HEK293 (cell line): ENCODE measurements around the gene KSR1.

Experiments used
- CTCF ChIA-PET: fragments of 350-600 bp; formaldehyde crosslinking; extraction: SDS; loops from one replicate; lab custom pipeline; 2021; ENCODE audit warnings: antibody characterized with exemption; lab: Yijun Ruan, JAX
- POLR2A ChIA-PET: fragments of 300-600 bp; formaldehyde crosslinking; extraction: SDS; loops from one replicate; lab custom pipeline; 2020; ENCODE audit warnings: antibody characterized with exemption, inconsistent platforms; lab: Yijun Ruan, JAX
- H3K27ac ChIP-seq: fragments of 200-500 bp; sonication (Bioruptor generic); 2 replicates; pipeline ENCODE4 v1.5.1; 2014; ENCODE audit warnings: low read depth, low read length, control low read depth, inconsistent platforms; ENCODE audit errors: extremely low read depth
- H3K36me3 ChIP-seq, 2 experiments: fragments of 200-500 bp in 1 of 2; sonication (Bioruptor generic) in 1 of 2; 1 replicate in 1 of 2; 2 replicates in 1 of 2; pipeline ENCODE4 v1.5.1; 2014 to 2017; ENCODE audit warnings: inconsistent platforms in 2 of 2, low read length in 2 of 2; ENCODE audit not compliant: control insufficient read depth in 2 of 2, insufficient read depth in 1 of 2
- H3K4me1 ChIP-seq: fragments of 200-500 bp; sonication (Bioruptor generic); 2 replicates; pipeline ENCODE4 v1.5.1; 2014; ENCODE audit warnings: mild to moderate bottlenecking, low read length, inconsistent platforms; ENCODE audit not compliant: control insufficient read depth, insufficient read depth
- H3K4me3 ChIP-seq: 2 replicates; pipeline ENCODE4 v1.5.1; 2011; ENCODE audit warnings: low read depth, mild to moderate bottlenecking, control low read depth, low read length, moderate library complexity
- H3K9me3 ChIP-seq: fragments of 200-500 bp; sonication (Bioruptor generic); 2 replicates; pipeline ENCODE4 v1.5.1; 2014; ENCODE audit warnings: low read depth, low read length, inconsistent platforms; ENCODE audit not compliant: control insufficient read depth, insufficient read depth
- GLIS2 ChIP-seq: fragments of 450-650 bp; formaldehyde crosslinking; IDR thresholded peaks from 2 replicates; pipeline ENCODE4 v1.5.1; 2016; ENCODE audit warnings: missing biosample characterization, missing genetic modification characterization
- MEIS1 ChIP-seq: sonication (generic); formaldehyde crosslinking; IDR thresholded peaks from 2 replicates; pipeline ENCODE4 v1.8.1; 2022; ENCODE audit warnings: missing genetic modification reagents, mild to moderate bottlenecking, borderline replicate concordance
- OSR2 ChIP-seq: fragments of 450-650 bp; formaldehyde crosslinking; IDR thresholded peaks from 2 replicates; pipeline ENCODE4 v1.5.1; 2016; ENCODE audit warnings: missing biosample characterization, missing genetic modification characterization
- RBAK ChIP-seq: fragments of 450-650 bp; formaldehyde crosslinking; IDR thresholded peaks from 2 replicates; pipeline ENCODE4 v1.5.1; 2016; ENCODE audit warnings: missing biosample characterization, missing genetic modification characterization
- SP7 ChIP-seq: fragments of 450-650 bp; formaldehyde crosslinking; IDR thresholded peaks from 2 replicates; pipeline ENCODE4 v1.5.1; 2016; ENCODE audit warnings: missing biosample characterization, missing genetic modification characterization
- ZBTB7A ChIP-seq: fragments of 450-650 bp; formaldehyde crosslinking; IDR thresholded peaks from 2 replicates; pipeline ENCODE4 v1.5.1; 2016; ENCODE audit warnings: low read depth, missing biosample characterization, missing genetic modification characterization
- ZFP69B ChIP-seq: fragments of 450-650 bp; formaldehyde crosslinking; IDR thresholded peaks from 2 replicates; pipeline ENCODE4 v1.5.1; 2016; ENCODE audit warnings: missing biosample characterization, missing genetic modification characterization
- ZNF157 ChIP-seq: fragments of 450-650 bp; formaldehyde crosslinking; IDR thresholded peaks from 2 replicates; pipeline ENCODE4 v1.5.1; 2016; ENCODE audit warnings: missing biosample characterization, missing genetic modification characterization
- ZNF175 ChIP-seq: fragments of 450-650 bp; formaldehyde crosslinking; IDR thresholded peaks from 2 replicates; pipeline ENCODE4 v1.5.1; 2016; ENCODE audit warnings: missing biosample characterization, missing genetic modification characterization
- ZNF2 ChIP-seq: fragments of 450-650 bp; formaldehyde crosslinking; IDR thresholded peaks from 2 replicates; pipeline ENCODE4 v1.5.1; 2016; ENCODE audit warnings: missing biosample characterization, missing genetic modification characterization
- ZNF202 ChIP-seq: fragments of 450-650 bp; formaldehyde crosslinking; IDR thresholded peaks from 2 replicates; pipeline ENCODE4 v1.5.1; 2016; ENCODE audit warnings: missing biosample characterization, missing genetic modification characterization, borderline replicate concordance
- ZNF223 ChIP-seq: fragments of 450-650 bp; formaldehyde crosslinking; IDR thresholded peaks from 2 replicates; pipeline ENCODE4 v1.5.1; 2016; ENCODE audit warnings: missing biosample characterization, missing genetic modification characterization
- ZNF292 ChIP-seq: fragments of 450-650 bp; formaldehyde crosslinking; IDR thresholded peaks from 2 replicates; pipeline ENCODE4 v1.5.1; 2016; ENCODE audit warnings: low read depth, missing biosample characterization, missing genetic modification characterization, borderline replicate concordance
- ZNF549 ChIP-seq: fragments of 450-650 bp; IDR thresholded peaks from 2 replicates; pipeline ENCODE4 v1.5.1; 2018; ENCODE audit warnings: missing biosample characterization, missing genetic modification characterization, mild to moderate bottlenecking, inconsistent platforms, moderate library complexity
- ZNF558 ChIP-seq: fragments of 450-650 bp; formaldehyde crosslinking; IDR thresholded peaks from 2 replicates; pipeline ENCODE4 v1.5.1; 2016; ENCODE audit warnings: missing biosample characterization, missing genetic modification characterization
- ZNF623 ChIP-seq: fragments of 450-650 bp; formaldehyde crosslinking; IDR thresholded peaks from 2 replicates; pipeline ENCODE4 v1.5.1; 2016; ENCODE audit warnings: missing biosample characterization, missing genetic modification characterization
- ZNF658 ChIP-seq: fragments of 450-650 bp; formaldehyde crosslinking; IDR thresholded peaks from 2 replicates; pipeline ENCODE4; 2016; ENCODE audit warnings: missing biosample characterization, missing genetic modification characterization
- ZNF670 ChIP-seq: fragments of 450-650 bp; formaldehyde crosslinking; IDR thresholded peaks from 2 replicates; pipeline ENCODE4 v1.5.1; 2016; ENCODE audit warnings: missing biosample characterization, missing genetic modification characterization, low read depth
- ZNF777 ChIP-seq: fragments of 450-650 bp; formaldehyde crosslinking; IDR thresholded peaks from 2 replicates; pipeline ENCODE4 v1.5.1; 2017; ENCODE audit warnings: missing biosample characterization, missing genetic modification characterization, borderline replicate concordance
- ZNF785 ChIP-seq: fragments of 450-650 bp; formaldehyde crosslinking; IDR thresholded peaks from 2 replicates; pipeline ENCODE4 v1.5.1; 2016; ENCODE audit warnings: missing biosample characterization, missing genetic modification characterization
- ZNF792 ChIP-seq: fragments of 450-650 bp; formaldehyde crosslinking; IDR thresholded peaks from 2 replicates; pipeline ENCODE4 v1.5.1; 2016; ENCODE audit warnings: missing biosample characterization, missing genetic modification characterization
- ZNF830 ChIP-seq: fragments of 450-650 bp; IDR thresholded peaks from 2 replicates; pipeline ENCODE4 v1.5.0; 2018; ENCODE audit warnings: missing biosample characterization, missing genetic modification characterization, low read depth, mild to moderate bottlenecking, moderate library complexity
- TF ChIP-seq, protein P1 (sequence below): fragments of 450-650 bp; formaldehyde crosslinking; IDR thresholded peaks from 2 replicates; pipeline ENCODE4 v1.5.1; 2016; ENCODE audit warnings: missing biosample characterization, missing genetic modification characterization
- TF ChIP-seq, protein P2 (sequence below): fragments of 450-650 bp; formaldehyde crosslinking; IDR thresholded peaks from 2 replicates; pipeline ENCODE4 v1.5.1; 2016; ENCODE audit warnings: missing biosample characterization, missing genetic modification characterization
- TF ChIP-seq, protein P3 (sequence below): fragments of 450-650 bp; formaldehyde crosslinking; IDR thresholded peaks from 2 replicates; pipeline ENCODE4 v1.5.1; 2016; ENCODE audit warnings: missing biosample characterization, missing genetic modification characterization
- TF ChIP-seq, protein P4 (sequence below): fragments of 450-650 bp; formaldehyde crosslinking; IDR thresholded peaks from 2 replicates; pipeline ENCODE4 v1.5.1; 2016; ENCODE audit warnings: missing biosample characterization, missing genetic modification characterization
- TF ChIP-seq, protein P5 (sequence below): fragments of 450-650 bp; formaldehyde crosslinking; IDR thresholded peaks from 2 replicates; pipeline ENCODE4 v1.5.1; 2016; ENCODE audit warnings: missing biosample characterization, missing genetic modification characterization
- TF ChIP-seq, protein P6 (sequence below): fragments of 450-650 bp; formaldehyde crosslinking; IDR thresholded peaks from 2 replicates; pipeline ENCODE4 v1.5.1; 2016; ENCODE audit warnings: missing biosample characterization, missing genetic modification characterization

Gene KSR1

DNA sequence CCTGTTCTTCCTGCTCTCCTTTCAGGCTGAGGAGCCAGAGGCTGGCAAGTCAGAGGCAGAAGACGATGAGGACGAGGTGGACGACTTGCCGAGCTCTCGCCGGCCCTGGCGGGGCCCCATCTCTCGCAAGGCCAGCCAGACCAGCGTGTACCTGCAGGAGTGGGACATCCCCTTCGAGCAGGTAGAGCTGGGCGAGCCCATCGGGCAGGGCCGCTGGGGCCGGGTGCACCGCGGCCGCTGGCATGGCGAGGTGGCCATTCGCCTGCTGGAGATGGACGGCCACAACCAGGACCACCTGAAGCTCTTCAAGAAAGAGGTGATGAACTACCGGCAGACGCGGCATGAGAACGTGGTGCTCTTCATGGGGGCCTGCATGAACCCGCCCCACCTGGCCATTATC, 149.2 kb downstream of the KSR1 start:
- H3K4me1 ChIP-seq: no peaks in the 10 kb centered on the region
- CTCF ChIA-PET: interaction anchor here (0.6 to 20.8 kb wide), 11 partner anchors 10 to 279 kb away, joined by 3 to 267 read pairs (median 4); no protein-coding TSS in a partner anchor
- peaks cover 0 to 72% of the 10 kb centered on the region in 2 experiments; a peak in 1 of 3 replicates for H3K36me3 ChIP-seq
- no peak overlapping the region for H3K27ac ChIP-seq
- POLR2A ChIA-PET: no interaction called here
- TF ChIP-seq ZNF830 (tag by site-specific recombination) (no peak), ZNF558 (tag by site-specific recombination) (no peak), ZNF658 (no peak), ZNF157 (tag by site-specific recombination) (no peak), ZNF670 (tag by site-specific recombination) (no peak), ZNF792 (tag by site-specific recombination) (no peak), ZNF549 (tag by site-specific recombination) (no peak), ZNF223 (no peak), ZNF785 (tag by site-specific recombination) (no peak), ZNF623 (tag by site-specific recombination) (no peak), ZNF175 (tag by site-specific recombination) (no peak), OSR2 (tag by site-specific recombination) (no peak), ZNF292 (tag by site-specific recombination) (no peak)
- TF ChIP-seq, protein P1, sequence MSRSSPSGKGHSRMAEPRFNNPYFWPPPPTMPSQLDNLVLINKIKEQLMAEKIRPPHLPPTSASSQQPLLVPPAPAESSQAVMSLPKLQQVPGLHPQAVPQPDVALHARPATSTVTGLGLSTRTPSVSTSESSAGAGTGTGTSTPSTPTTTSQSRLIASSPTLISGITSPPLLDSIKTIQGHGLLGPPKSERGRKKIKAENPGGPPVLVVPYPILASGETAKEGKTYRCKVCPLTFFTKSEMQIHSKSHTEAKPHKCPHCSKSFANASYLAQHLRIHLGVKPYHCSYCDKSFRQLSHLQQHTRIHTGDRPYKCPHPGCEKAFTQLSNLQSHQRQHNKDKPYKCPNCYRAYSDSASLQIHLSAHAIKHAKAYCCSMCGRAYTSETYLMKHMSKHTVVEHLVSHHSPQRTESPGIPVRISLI (tag by site-specific recombination): no peak
- TF ChIP-seq, protein P2, sequence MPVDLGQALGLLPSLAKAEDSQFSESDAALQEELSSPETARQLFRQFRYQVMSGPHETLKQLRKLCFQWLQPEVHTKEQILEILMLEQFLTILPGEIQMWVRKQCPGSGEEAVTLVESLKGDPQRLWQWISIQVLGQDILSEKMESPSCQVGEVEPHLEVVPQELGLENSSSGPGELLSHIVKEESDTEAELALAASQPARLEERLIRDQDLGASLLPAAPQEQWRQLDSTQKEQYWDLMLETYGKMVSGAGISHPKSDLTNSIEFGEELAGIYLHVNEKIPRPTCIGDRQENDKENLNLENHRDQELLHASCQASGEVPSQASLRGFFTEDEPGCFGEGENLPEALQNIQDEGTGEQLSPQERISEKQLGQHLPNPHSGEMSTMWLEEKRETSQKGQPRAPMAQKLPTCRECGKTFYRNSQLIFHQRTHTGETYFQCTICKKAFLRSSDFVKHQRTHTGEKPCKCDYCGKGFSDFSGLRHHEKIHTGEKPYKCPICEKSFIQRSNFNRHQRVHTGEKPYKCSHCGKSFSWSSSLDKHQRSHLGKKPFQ (tag by site-specific recombination): no peak
- TF ChIP-seq, protein P3, sequence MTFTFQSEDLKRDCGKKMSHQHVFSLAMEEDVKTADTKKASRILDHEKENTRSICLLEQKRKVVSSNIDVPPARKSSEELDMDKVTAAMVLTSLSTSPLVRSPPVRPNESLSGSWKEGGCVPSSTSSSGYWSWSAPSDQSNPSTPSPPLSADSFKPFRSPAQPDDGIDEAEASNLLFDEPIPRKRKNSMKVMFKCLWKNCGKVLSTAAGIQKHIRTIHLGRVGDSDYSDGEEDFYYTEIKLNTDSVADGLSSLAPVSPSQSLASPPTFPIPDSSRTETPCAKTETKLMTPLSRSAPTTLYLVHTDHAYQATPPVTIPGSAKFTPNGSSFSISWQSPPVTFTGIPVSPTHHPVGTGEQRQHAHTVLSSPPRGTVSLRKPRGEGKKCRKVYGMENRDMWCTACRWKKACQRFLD (tag by site-specific recombination): no peak
- TF ChIP-seq, protein P4, sequence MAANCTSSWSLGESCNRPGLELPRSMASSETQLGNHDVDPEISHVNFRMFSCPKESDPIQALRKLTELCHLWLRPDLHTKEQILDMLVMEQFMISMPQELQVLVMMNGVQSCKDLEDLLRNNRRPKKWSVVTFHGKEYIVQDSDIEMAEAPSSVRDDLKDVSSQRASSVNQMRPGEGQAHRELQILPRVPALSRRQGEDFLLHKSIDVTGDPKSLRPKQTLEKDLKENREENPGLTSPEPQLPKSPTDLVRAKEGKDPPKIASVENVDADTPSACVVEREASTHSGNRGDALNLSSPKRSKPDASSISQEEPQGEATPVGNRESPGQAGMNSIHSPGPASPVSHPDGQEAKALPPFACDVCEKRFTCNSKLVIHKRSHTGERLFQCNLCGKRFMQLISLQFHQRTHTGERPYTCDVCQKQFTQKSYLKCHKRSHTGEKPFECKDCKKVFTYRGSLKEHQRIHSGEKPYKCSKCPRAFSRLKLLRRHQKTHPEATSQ (tag by site-specific recombination): no peak
- TF ChIP-seq, protein P5, sequence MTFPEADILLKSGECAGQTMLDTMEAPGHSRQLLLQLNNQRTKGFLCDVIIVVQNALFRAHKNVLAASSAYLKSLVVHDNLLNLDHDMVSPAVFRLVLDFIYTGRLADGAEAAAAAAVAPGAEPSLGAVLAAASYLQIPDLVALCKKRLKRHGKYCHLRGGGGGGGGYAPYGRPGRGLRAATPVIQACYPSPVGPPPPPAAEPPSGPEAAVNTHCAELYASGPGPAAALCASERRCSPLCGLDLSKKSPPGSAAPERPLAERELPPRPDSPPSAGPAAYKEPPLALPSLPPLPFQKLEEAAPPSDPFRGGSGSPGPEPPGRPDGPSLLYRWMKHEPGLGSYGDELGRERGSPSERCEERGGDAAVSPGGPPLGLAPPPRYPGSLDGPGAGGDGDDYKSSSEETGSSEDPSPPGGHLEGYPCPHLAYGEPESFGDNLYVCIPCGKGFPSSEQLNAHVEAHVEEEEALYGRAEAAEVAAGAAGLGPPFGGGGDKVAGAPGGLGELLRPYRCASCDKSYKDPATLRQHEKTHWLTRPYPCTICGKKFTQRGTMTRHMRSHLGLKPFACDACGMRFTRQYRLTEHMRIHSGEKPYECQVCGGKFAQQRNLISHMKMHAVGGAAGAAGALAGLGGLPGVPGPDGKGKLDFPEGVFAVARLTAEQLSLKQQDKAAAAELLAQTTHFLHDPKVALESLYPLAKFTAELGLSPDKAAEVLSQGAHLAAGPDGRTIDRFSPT (tag by site-specific recombination): no peak
- no peaks in the 10 kb centered on the region for H3K9me3 ChIP-seq
- H3K4me3 ChIP-seq: no peak overlapping the region

DNA sequence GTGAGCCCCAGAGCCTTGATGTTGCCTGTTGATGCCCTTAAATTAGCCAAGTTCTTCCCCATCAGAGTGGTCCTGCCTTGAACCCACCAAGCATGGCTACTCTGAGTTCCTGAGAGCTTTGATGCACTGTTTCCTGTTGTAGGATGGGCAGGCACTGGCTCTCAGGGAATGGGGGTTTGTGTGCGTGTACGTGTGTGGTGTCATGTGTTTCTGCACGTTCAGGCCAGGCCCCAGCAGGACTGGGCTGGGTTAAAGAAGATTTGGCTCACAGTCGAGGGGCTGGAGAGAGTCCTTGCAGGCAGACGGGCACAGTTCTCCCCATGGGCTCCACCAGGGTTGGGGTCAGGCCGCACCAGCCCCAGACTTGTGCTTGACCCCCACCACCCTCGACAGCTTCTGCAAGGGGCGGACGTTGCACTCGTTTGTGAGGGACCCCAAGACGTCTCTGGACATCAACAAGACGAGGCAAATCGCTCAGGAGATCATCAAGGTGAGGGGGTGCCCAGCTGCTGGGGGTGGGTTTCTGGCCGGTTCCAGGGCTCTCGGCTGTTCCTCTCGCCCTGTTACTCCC, 151.4 kb downstream of the KSR1 start:
- Histone ChIP-seq H3K4me3 (no peak overlapping the region), H3K4me1 (no peaks in the 10 kb centered on the region), H3K9me3 (no peaks in the 10 kb centered on the region), H3K27ac (no peak overlapping the region), H3K36me3 (peaks cover 0 to 76% of the 10 kb centered on the region in 2 experiments; a peak in 1 of 3 replicates)
- POLR2A ChIA-PET: no interaction called here
- CTCF ChIA-PET: interaction anchor here (0.6 to 20.8 kb wide), 6 partner anchors 8 to 372 kb away, joined by 3 to 267 read pairs (median 3); no protein-coding TSS in a partner anchor
- no peak for TF ChIP-seq ZNF202 (tag by site-specific recombination)
- no peak for TF ChIP-seq ZBTB7A (tag by site-specific recombination)
- no peak for TF ChIP-seq SP7 (tag by site-specific recombination)
- TF ChIP-seq, protein P6, sequence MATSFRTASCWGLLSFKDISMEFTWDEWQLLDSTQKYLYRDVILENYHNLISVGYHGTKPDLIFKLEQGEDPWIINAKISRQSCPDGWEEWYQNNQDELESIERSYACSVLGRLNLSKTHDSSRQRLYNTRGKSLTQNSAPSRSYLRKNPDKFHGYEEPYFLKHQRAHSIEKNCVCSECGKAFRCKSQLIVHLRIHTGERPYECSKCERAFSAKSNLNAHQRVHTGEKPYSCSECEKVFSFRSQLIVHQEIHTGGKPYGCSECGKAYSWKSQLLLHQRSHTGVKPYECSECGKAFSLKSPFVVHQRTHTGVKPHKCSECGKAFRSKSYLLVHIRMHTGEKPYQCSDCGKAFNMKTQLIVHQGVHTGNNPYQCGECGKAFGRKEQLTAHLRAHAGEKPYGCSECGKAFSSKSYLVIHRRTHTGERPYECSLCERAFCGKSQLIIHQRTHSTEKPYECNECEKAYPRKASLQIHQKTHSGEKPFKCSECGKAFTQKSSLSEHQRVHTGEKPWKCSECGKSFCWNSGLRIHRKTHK (tag by site-specific recombination): no peak
- no peak for TF ChIP-seq ZNF2 (tag by site-specific recombination)
- TF ChIP-seq MEIS1: no peak
- no peak for TF ChIP-seq ZNF792 (tag by site-specific recombination)
- TF ChIP-seq ZFP69B (tag by site-specific recombination): no peak
- no peak for TF ChIP-seq RBAK (tag by site-specific recombination)
- TF ChIP-seq ZNF777 (tag by site-specific recombination): no peak
- TF ChIP-seq GLIS2 (tag by site-specific recombination): no peak
